HepG2 (cell line): ENCODE measurements around the gene FGFR1OP2. TPM values are rescaled to one million over a fixed set of nuclear protein-coding genes. Genes with fewer than 3 reads are reported as not detected.
A peak's percentile ranks its signal among the peaks of the same experiment; 100 is the strongest.

Experiments used
- ATAC-seq: fragments of 200-7000 bp; cut with Tn5 transposase; 3 replicates; pipeline ENCODE4 v1.9.1; 2020; ENCODE audit warnings: mild to moderate bottlenecking, moderate library complexity
- BruUV-seq: library from RNA; stranded (reverse); fragments of 400-500 nt; replicated peaks from 2 replicates; lab custom pipeline; 2021; lab: Mats Ljungman, UMichigan
- CTCF ChIA-PET: fragments of 300-600 bp; formaldehyde crosslinking; extraction: SDS; loops from one replicate; lab custom pipeline; 2021; ENCODE audit warnings: low total read pairs, inconsistent platforms, low intra/inter-chr PET ratio; lab: Yijun Ruan, JAX
- POLR2A ChIA-PET: fragments of 350-600 bp; sonication (Branson Sonifier 250); formaldehyde crosslinking; loops from one replicate; lab custom pipeline; 2020; ENCODE audit warnings: antibody characterized with exemption, inconsistent platforms; lab: Yijun Ruan, JAX
- DNase-seq: peaks from one replicate; pipeline ENCODE4 v3.0.0-alpha.2; 2015; ENCODE audit warnings: low spot score
- FAIRE-seq: peaks from 3 replicates; lab custom pipeline; 2011; peaks lifted over from hg19 to GRCh38; lab: Jason Lieb, UNC
- H2AFZ ChIP-seq: one replicate; pipeline ENCODE4 v1.6.1; 2011; ENCODE audit warnings: low read length, inconsistent platforms
- H3K27ac ChIP-seq: fragments of 300-600 bp; 3 replicates; pipeline ENCODE4 v1.8.0; 2011; ENCODE audit warnings: mixed run types, mild to moderate bottlenecking, mixed read lengths, low read length, inconsistent platforms; ENCODE audit not compliant: insufficient read depth; ENCODE audit errors: extremely low read length
- H3K27me3 ChIP-seq, 2 experiments: fragments of 200-600 bp in 1 of 2; 2 replicates in 1 of 2; 3 replicates in 1 of 2; pipeline versions ENCODE4 v1.6.0 to v1.8.0; 2011; ENCODE audit warnings: low read length in 2 of 2, mild to moderate bottlenecking in 2 of 2, moderate library complexity in 2 of 2, inconsistent platforms in 1 of 2; ENCODE audit not compliant: insufficient read depth in 2 of 2, control insufficient read depth in 1 of 2
- H3K36me3 ChIP-seq, 2 experiments: fragments of 200-600 bp in 1 of 2; replicated peaks in 1 of 2; 2 replicates in 1 of 2; 3 replicates in 1 of 2; pipeline versions ENCODE4 v1.5.1 to v1.8.0; 2011; ENCODE audit warnings: low read length in 2 of 2, inconsistent platforms in 1 of 2; ENCODE audit not compliant: insufficient read depth in 2 of 2, control insufficient read depth in 1 of 2
- H3K4me1 ChIP-seq: 2 replicates; pipeline ENCODE4 v1.5.1; 2012; ENCODE audit warnings: low read length, inconsistent platforms; ENCODE audit not compliant: insufficient read depth
- H3K4me2 ChIP-seq: 2 replicates; pipeline ENCODE4 v1.6.0; 2011; ENCODE audit warnings: low read depth, low read length, inconsistent platforms
- H3K4me3 ChIP-seq, 3 experiments: fragments of 200-600 bp in 1 of 3; sonication (generic), shearing (Covaris generic) in 1 of 3; replicated peaks in 1 of 3; 2 replicates each; pipeline ENCODE4 v1.5.1; 2011 to 2016; ENCODE audit warnings: low read length in 3 of 3, inconsistent platforms in 2 of 3, low read depth in 2 of 3, mild to moderate bottlenecking in 2 of 3, control low read depth in 1 of 3, mixed read lengths in 1 of 3; ENCODE audit not compliant: insufficient read depth in 1 of 3
- H3K79me2 ChIP-seq: one replicate; pipeline ENCODE4 v1.6.1; 2011; ENCODE audit warnings: low read length, inconsistent platforms; ENCODE audit not compliant: insufficient read depth
- H3K9ac ChIP-seq: 2 replicates; pipeline ENCODE4 v1.6.0; 2011; ENCODE audit warnings: mild to moderate bottlenecking, low read depth, low read length, inconsistent platforms; ENCODE audit not compliant: insufficient read depth
- H3K9me3 ChIP-seq: 2 replicates; pipeline ENCODE4 v1.5.1; 2012; ENCODE audit warnings: mild to moderate bottlenecking, low read length
- H4K20me1 ChIP-seq: 2 replicates; pipeline ENCODE4 v1.6.0; 2011; ENCODE audit warnings: inconsistent platforms, mild to moderate bottlenecking, low read length, moderate library complexity; ENCODE audit not compliant: insufficient read depth
- FOXA3 ChIP-seq: IDR thresholded peaks from 2 replicates; pipeline ENCODE4 v1.6.1; 2016; ENCODE audit warnings: missing genetic modification reagents, missing compliant biosample characterization
- FOXK1 ChIP-seq: sonication (generic); formaldehyde crosslinking; IDR thresholded peaks from 2 replicates; pipeline ENCODE4 v1.4.0; 2020; ENCODE audit warnings: low read depth, missing genetic modification reagents, borderline replicate concordance
- MTERF4 ChIP-seq: sonication (generic); formaldehyde crosslinking; IDR thresholded peaks from 2 replicates; pipeline ENCODE4 v1.8.0; 2023; ENCODE audit warnings: mild to moderate bottlenecking, missing genetic modification reagents
- PAWR ChIP-seq: sonication (generic); formaldehyde crosslinking; IDR thresholded peaks from 2 replicates; pipeline ENCODE4 v1.4.0; 2020; ENCODE audit warnings: missing genetic modification reagents, mild to moderate bottlenecking, borderline replicate concordance
- PRPF4 ChIP-seq: fragments of 200-400 bp; formaldehyde crosslinking; IDR thresholded peaks from 2 replicates; pipeline ENCODE4 v1.6.1; 2016; ENCODE audit warnings: low read length, low read depth; ENCODE audit not compliant: poor library complexity, severe bottlenecking
- SNAPC2 ChIP-seq: sonication (generic); formaldehyde crosslinking; IDR thresholded peaks from 2 replicates; pipeline ENCODE4 v1.8.1; 2022; ENCODE audit warnings: mild to moderate bottlenecking, missing genetic modification reagents
- ZFP82 ChIP-seq: sonication (generic); formaldehyde crosslinking; IDR thresholded peaks from 2 replicates; pipeline ENCODE4 v1.5.1; 2020; ENCODE audit warnings: mild to moderate bottlenecking, missing genetic modification reagents, borderline replicate concordance
- ZMAT5 ChIP-seq: sonication (generic); formaldehyde crosslinking; IDR thresholded peaks from 2 replicates; pipeline ENCODE4 v1.5.0; 2020; ENCODE audit warnings: mild to moderate bottlenecking, low read depth, missing genetic modification reagents, borderline replicate concordance
- ZNF562 ChIP-seq: sonication (generic); formaldehyde crosslinking; IDR thresholded peaks from 2 replicates; pipeline ENCODE4 v1.8.0; 2022; ENCODE audit warnings: missing genetic modification reagents, borderline replicate concordance
- ZNF749 ChIP-seq: sonication (generic); formaldehyde crosslinking; IDR thresholded peaks from 2 replicates; pipeline ENCODE4 v1.8.0; 2022; ENCODE audit warnings: mild to moderate bottlenecking, missing genetic modification reagents, moderate library complexity, borderline replicate concordance
- ZSCAN25 ChIP-seq: sonication (generic); formaldehyde crosslinking; IDR thresholded peaks from 2 replicates; pipeline ENCODE4 v1.8.0; 2022; ENCODE audit warnings: mild to moderate bottlenecking, missing genetic modification reagents
- ZSCAN5A ChIP-seq: sonication (generic); formaldehyde crosslinking; IDR thresholded peaks from 2 replicates; pipeline ENCODE4 v1.8.0; 2022; ENCODE audit warnings: mild to moderate bottlenecking, missing genetic modification reagents, borderline replicate concordance
- WGBS: methylation state at CpG from one replicate; pipeline ENCODE4 v1.1.6; 2017; ENCODE audit warnings: low lambda C conversion rate; 5-methylcytosine and 5-hydroxymethylcytosine counted together
- in situ Hi-C: cut with HindIII; loops from 2 replicates; pipeline ENCODE4 v1.10.0; 2017; ENCODE audit warnings: low pct_unique_long_range_greater_than_20kb; ENCODE audit not compliant: extremely low pct_ligation_motif_present
- intact Hi-C: fragments of 100-400 bp; cut with micrococcal nuclease; formaldehyde crosslinking; loops from one replicate; pipeline ENCODE4 v1.10.0; 2022; ENCODE audit not compliant: unreplicated experiment
- polyA plus RNA-seq, 8 experiments: library from polyadenylated mRNA; depleted of rRNA in 3 of 8; stranded (reverse) in 7 of 8; unstranded in 1 of 8; fragments of >200 nt; fragmentation: Illumina TruSeq in 4 of 8; extraction: Trizol in 4 of 8; gene quantifications; 2 replicates each; pipeline versions ENCODE4 v1.2.1 to v1.2.3, GENCODE V29; 2011 to 2016; ENCODE audit warnings: low read depth in 4 of 8, missing spikeins in 1 of 8, mixed read lengths in 1 of 8; ENCODE audit not compliant: insufficient read depth in 1 of 8
- total RNA-seq, 5 experiments: library from RNA; depleted of rRNA; stranded (reverse); fragments of >200 nt; fragmentation: Illumina TruSeq; extraction: Trizol; gene quantifications; 2 replicates each; pipeline ENCODE4 v1.2.3, GENCODE V29; 2016; ENCODE audit warnings: low read depth in 1 of 5
- TF ChIP-seq, protein P1 (sequence below): sonication (generic); formaldehyde crosslinking; IDR thresholded peaks from 2 replicates; pipeline ENCODE4 v1.4.0; 2020; ENCODE audit warnings: missing genetic modification reagents, borderline replicate concordance

FGFR1OP2 gene
- total and polyA plus RNA-seq, 2 of the 13 experiments (the other 11 are each of a cell fraction or from before 2014, with no cell fraction given), result 18.3 to 38.1 TPM

DNA sequence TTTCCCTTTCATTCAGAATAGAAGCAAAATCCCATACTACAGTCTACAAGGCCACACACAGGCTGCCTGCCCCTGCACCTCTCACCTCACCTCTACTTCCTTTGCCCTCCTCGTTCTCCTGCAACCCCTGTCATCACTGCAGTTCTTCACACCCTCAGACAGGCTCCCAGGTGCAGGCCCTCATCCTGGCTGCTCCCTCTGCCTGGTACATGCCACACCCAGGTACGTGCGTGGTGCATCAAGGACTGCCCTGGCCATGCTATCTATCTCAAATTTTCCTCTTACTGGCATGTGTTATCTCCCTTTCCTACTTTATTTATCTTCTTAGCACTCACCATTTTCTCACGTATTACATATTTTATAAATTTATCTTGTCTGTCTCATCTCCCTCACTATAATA, 51.6 kb downstream of the FGFR1OP2 start:
- no peak overlapping the region for H3K9ac ChIP-seq
- BruUV-seq, result no TSS peak
- in situ Hi-C loops, result no loop called here
- intact Hi-C loops, result no loop called here
- no peaks in the 10 kb centered on the region for H4K20me1 ChIP-seq
- no peak for ATAC-seq
- H3K36me3 ChIP-seq, result peaks cover 8 to 44% of the 10 kb centered on the region in 2 experiments
- H3K79me2 ChIP-seq, result no peaks in the 10 kb centered on the region
- WGBS, result 96% methylated on average over 4 of the region's 4 CpGs
- POLR2A ChIA-PET, result no interaction called here
- H3K27ac ChIP-seq, result no peak overlapping the region
- H3K4me3 ChIP-seq, result no peak overlapping the region
- no peak for FAIRE-seq
- H3K9me3 ChIP-seq, result no peaks in the 10 kb centered on the region
- H3K4me1 ChIP-seq, result peaks cover 23% of the 10 kb centered on the region
- no peaks in the 10 kb centered on the region for H3K27me3 ChIP-seq
- CTCF ChIA-PET, result no interaction called here
- H2AFZ ChIP-seq, result no peak overlapping the region
- TF ChIP-seq ZSCAN25 (CRISPR knock-in tag) (0 out of 2 replicates have a peak, but pooled peaks have one; percentile 20), MTERF4 (CRISPR knock-in tag) (no peak), FOXA3 (CRISPR knock-in tag) (no peak), ZFP82 (CRISPR knock-in tag) (no peak)
- TF ChIP-seq, all 625 proteins: peak for 1
- H3K4me2 ChIP-seq, result no peak overlapping the region
- no peak for DNase-seq

- BruUV-seq, result no TSS peak
- Histone ChIP-seq H3K79me2 (no peaks in the 10 kb centered on the region), H4K20me1 (no peaks in the 10 kb centered on the region), H3K4me1 (peaks cover 23% of the 10 kb centered on the region), H3K4me3 (no peak overlapping the region), H3K27ac (no peak overlapping the region), H3K27me3 (no peaks in the 10 kb centered on the region), H2AFZ (no peak overlapping the region), H3K4me2 (no peak overlapping the region), H3K36me3 (peaks cover 13 to 47% of the 10 kb centered on the region in 2 experiments), H3K9me3 (no peaks in the 10 kb centered on the region), H3K9ac (no peak overlapping the region)
- intact Hi-C loops, result no loop called here
- WGBS, result 81% methylated on average over 4 of the region's 4 CpGs
- CTCF ChIA-PET, result no interaction called here
- in situ Hi-C loops, result no loop called here
- FAIRE-seq (no peak), ATAC-seq (no peak), DNase-seq (no peak)
- POLR2A ChIA-PET, result no interaction called here
- TF ChIP-seq PAWR (CRISPR knock-in tag) (no peak), ZSCAN5A (CRISPR knock-in tag) (no peak), PRPF4 (no peak), ZNF749 (CRISPR knock-in tag) (no peak), ZNF562 (CRISPR knock-in tag) (no peak), FOXK1 (no peak), SNAPC2 (no peak), ZMAT5 (CRISPR knock-in tag) (no peak)
- TF ChIP-seq, protein P1, sequence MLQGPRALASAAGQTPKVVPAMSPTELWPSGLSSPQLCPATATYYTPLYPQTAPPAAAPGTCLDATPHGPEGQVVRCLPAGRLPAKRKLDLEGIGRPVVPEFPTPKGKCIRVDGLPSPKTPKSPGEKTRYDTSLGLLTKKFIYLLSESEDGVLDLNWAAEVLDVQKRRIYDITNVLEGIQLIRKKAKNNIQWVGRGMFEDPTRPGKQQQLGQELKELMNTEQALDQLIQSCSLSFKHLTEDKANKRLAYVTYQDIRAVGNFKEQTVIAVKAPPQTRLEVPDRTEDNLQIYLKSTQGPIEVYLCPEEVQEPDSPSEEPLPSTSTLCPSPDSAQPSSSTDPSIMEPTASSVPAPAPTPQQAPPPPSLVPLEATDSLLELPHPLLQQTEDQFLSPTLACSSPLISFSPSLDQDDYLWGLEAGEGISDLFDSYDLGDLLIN (CRISPR knock-in tag), result no peak
Measured at GRCh38 chr12:26991826-26992225, 53.6 kb downstream of the FGFR1OP2 start.
